Measurements from ENCODE around the gene NACAD. TPM values are rescaled to one million over a fixed set of nuclear protein-coding genes. Genes with fewer than 3 reads are reported as not detected.

The NACAD gene
- total RNA-seq, 4 donors from 2014 or later = 0.89 to 2.0 (median 1.7) TPM

DNA sequence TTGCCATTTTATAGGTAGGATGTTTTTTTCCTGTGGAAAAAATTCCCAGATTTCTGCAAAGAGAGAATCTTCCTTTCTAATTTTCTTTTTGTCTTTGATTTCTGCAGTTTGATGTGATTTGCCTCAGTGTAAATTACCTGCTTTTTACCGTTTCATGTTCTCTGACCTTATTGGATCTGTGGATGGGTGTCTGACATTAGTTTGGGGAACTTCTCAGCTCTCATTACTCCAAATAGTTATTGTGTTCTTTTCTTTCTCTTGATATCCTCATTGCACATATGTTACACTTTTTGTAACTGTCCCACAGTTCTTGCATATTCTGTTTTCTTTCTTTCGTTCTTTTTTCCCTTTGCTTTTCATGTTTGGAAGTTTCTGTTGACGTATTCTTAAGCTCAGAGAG is 28.5 kb downstream of the NACAD start:
- no peak overlapping the region for H3K4me3 ChIP-seq (ENCODE audit: low read depth, poor library complexity, severe bottlenecking)
- TF ChIP-seq POLR2A (IDR thresholded peaks at IDR 0.05) = no peak
- TF ChIP-seq, protein P1, sequence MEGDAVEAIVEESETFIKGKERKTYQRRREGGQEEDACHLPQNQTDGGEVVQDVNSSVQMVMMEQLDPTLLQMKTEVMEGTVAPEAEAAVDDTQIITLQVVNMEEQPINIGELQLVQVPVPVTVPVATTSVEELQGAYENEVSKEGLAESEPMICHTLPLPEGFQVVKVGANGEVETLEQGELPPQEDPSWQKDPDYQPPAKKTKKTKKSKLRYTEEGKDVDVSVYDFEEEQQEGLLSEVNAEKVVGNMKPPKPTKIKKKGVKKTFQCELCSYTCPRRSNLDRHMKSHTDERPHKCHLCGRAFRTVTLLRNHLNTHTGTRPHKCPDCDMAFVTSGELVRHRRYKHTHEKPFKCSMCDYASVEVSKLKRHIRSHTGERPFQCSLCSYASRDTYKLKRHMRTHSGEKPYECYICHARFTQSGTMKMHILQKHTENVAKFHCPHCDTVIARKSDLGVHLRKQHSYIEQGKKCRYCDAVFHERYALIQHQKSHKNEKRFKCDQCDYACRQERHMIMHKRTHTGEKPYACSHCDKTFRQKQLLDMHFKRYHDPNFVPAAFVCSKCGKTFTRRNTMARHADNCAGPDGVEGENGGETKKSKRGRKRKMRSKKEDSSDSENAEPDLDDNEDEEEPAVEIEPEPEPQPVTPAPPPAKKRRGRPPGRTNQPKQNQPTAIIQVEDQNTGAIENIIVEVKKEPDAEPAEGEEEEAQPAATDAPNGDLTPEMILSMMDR (IDR thresholded peaks at IDR 0.05) = no peak
- DNase-seq (ENCODE audit: low spot score in 2 of 2) = no peak
- intact Hi-C loops (cut with DNase I; ENCODE audit: low total_unique reads) = no loop called here
- WGBS, 2 donors = 95 to 98% methylated on average over 3 of the region's 3 CpGs

DNA sequence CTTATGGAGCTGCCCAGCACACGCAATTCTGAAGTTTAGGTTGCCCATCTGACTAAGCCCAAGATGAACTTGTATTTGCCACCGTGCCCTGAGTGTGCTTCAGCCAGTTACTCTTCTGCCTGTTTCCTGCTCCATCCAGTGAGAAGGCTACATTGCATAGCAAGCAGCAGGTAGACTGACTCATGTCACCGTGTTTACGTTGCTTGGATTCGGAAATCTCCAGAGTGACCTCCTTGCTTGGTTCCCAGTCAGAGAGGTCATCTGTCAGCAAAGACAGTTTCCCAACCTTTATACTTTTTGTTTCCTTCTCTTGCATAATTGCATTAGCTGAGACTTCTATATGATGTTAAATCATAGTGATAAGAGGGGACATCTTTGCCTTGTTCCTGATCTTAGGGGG is 30.9 kb downstream of the NACAD start:
- no peak for TF ChIP-seq POLR2A (IDR thresholded peaks at IDR 0.05)
- TF ChIP-seq, protein P1 (IDR thresholded peaks at IDR 0.05) = no peak
- WGBS, 2 donors = 93 to 96% methylated on average over 5 of the region's 5 CpGs
- intact Hi-C loops (cut with DNase I; ENCODE audit: low total_unique reads) = no loop called here
- DNase-seq (ENCODE audit: low spot score in 2 of 2) = peak in 1 of 2 donors; percentile 13
- H3K4me3 ChIP-seq (ENCODE audit: low read depth, poor library complexity, severe bottlenecking) = no peak overlapping the region

DNA sequence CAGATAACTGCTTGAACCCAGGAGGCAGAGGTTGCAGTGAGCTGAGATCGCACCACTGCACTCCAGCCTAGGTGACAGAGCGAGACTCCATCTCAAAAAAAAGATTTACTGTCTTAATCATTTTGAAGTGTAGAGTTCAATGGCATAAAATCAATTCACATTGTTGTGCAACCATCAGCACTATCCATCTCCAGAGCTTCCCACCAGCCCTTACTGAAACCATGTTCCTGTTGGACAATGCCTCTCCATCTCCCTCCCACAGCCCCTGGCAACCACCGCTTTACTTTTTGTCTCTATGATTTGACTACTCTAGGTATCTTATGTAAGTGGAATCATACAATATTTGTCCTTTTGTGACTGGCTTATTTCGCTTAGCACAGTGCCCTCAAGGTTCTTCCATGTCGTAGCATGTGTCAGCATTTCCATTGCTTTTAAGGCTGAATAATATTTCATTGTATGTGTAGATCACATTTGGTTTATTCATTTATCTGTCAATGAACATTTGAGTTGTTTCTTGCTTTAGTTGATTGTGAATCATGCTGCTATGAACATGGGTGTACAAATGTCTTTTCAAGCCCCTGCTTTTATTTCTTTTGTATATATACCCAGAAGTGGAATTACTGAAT is 33.1 kb downstream of the NACAD start:
- no peak overlapping the region for H3K4me3 ChIP-seq (ENCODE audit: low read depth, poor library complexity, severe bottlenecking)
- TF ChIP-seq, protein P1 (IDR thresholded peaks at IDR 0.05) = no peak
- no peak for TF ChIP-seq POLR2A (IDR thresholded peaks at IDR 0.05)
- DNase-seq (ENCODE audit: low spot score in 2 of 2) = peak in 1 of 2 donors; percentile 53
- 93 to 94% methylated on average over 5 of the region's 5 CpGs for WGBS, 2 donors
- intact Hi-C loops (cut with DNase I; ENCODE audit: low total_unique reads) = no loop called here

GRCh38 chr7:45055016-45055415 is 33.8 kb downstream of the NACAD start:
- TF ChIP-seq, protein P1 (IDR thresholded peaks at IDR 0.05) = no peak
- TF ChIP-seq POLR2A (IDR thresholded peaks at IDR 0.05) = no peak
- intact Hi-C loops (cut with DNase I; ENCODE audit: low total_unique reads) = no loop called here
- no peak overlapping the region for H3K4me3 ChIP-seq (ENCODE audit: low read depth, poor library complexity, severe bottlenecking)
- peak in 1 of 2 donors; percentile 7 for DNase-seq (ENCODE audit: low spot score in 2 of 2)
- 89 to 93% methylated on average over 5 of the region's 5 CpGs for WGBS, 2 donors

DNA sequence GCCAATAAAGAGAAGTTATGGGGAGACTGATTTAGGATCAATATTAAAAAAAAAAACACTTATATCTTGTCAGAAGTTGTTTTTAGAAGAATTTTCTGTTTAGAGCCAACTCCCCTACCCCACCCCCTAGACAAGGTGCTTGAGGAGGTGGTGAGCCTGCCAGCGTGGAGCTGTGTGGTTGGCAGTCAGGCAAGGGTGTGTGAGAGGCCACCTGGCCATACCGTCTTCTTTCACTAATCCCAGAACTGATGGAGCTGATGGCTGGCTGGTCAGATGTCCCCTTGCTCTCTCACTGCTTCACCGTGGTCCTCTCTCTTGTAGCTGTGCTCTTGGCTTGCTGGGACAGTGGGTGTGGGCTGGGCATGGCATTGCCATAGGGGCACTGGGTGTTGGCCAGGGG is 34.3 kb downstream of the NACAD start:
- no peak overlapping the region for H3K4me3 ChIP-seq (ENCODE audit: low read depth, poor library complexity, severe bottlenecking)
- WGBS, 2 donors = 68 to 71% methylated on average over 3 of the region's 3 CpGs
- peak in 1 of 2 donors; percentile 64 for DNase-seq (ENCODE audit: low spot score in 2 of 2)
- intact Hi-C loops (cut with DNase I; ENCODE audit: low total_unique reads) = no loop called here
- TF ChIP-seq POLR2A (IDR thresholded peaks at IDR 0.05) = no peak
- TF ChIP-seq, protein P1 (IDR thresholded peaks at IDR 0.05) = no peak

- 76 to 86% methylated on average over 5 of the region's 5 CpGs for WGBS, 2 donors
- H3K4me3 ChIP-seq (ENCODE audit: low read depth, poor library complexity, severe bottlenecking) = no peak overlapping the region
- TF ChIP-seq, protein P1 (IDR thresholded peaks at IDR 0.05) = no peak
- TF ChIP-seq POLR2A (IDR thresholded peaks at IDR 0.05) = no peak
- intact Hi-C loops (cut with DNase I; ENCODE audit: low total_unique reads) = no loop called here
- peak in 1 of 2 donors; percentile 45 for DNase-seq (ENCODE audit: low spot score in 2 of 2)
These were observed 34.8 kb downstream of the NACAD start for GRCh38 chr7:45053941-45054340.
